ENCODE data around the gene RHAG.

GRCh38 chr6:49607391-49607982 lies 29.2 kb downstream of the RHAG start:
- peak in 1 of 6 experiments; percentile 1 for TF ChIP-seq CTCF (IDR thresholded peaks at IDR 0.05)
- TF ChIP-seq POLR2A (IDR thresholded peaks at IDR 0.05), result no peak
